Lower lobe of right lung (tissue), 2 donors: ENCODE results near the gene ESPL1. TPM values are rescaled to one million over a fixed set of nuclear protein-coding genes. Genes with fewer than 3 reads are reported as not detected.
A peak's percentile ranks its signal among the peaks of the same experiment; 100 is the strongest.

Experiments
- ATAC-seq, 2 donors: fragments of 200-7000 bp; cut with Tn5 transposase; one replicate each; pipeline ENCODE4 v1.9.1; 2020 to 2022; ENCODE audit warnings: mild to moderate bottlenecking in 2 of 2, moderate library complexity in 2 of 2
- DNase-seq: peaks from one replicate; pipeline ENCODE4 v3.0.0-alpha.2; 2020
- H3K27ac ChIP-seq: fragments of 200-600 bp; one replicate; pipeline ENCODE4 v1.8.0; 2022
- H3K27me3 ChIP-seq: fragments of 200-600 bp; one replicate; pipeline ENCODE4 v1.8.0; 2022; ENCODE audit warnings: low read depth
- H3K36me3 ChIP-seq: fragments of 200-600 bp; one replicate; pipeline ENCODE4 v1.8.0; 2022; ENCODE audit warnings: mild to moderate bottlenecking
- H3K4me1 ChIP-seq: fragments of 200-600 bp; one replicate; pipeline ENCODE4 v1.8.0; 2022
- H3K4me3 ChIP-seq: fragments of 200-600 bp; one replicate; pipeline ENCODE4 v1.8.0; 2022; ENCODE audit warnings: mild to moderate bottlenecking
- H3K9me3 ChIP-seq: fragments of 200-600 bp; one replicate; pipeline ENCODE4 v1.8.0; 2022
- intact Hi-C: fragments of 100-400 bp; cut with DNase I; formaldehyde crosslinking; loops from one replicate; pipeline ENCODE4 v1.11.0; 2022
- total RNA-seq: library from RNA; stranded (reverse); fragmentation: NEBNext Ultra II Directional; extraction: Animal tissue kit (Norgen Biotek cat#: 25700); gene quantifications from one replicate; pipeline ENCODE4 v1.2.1, GENCODE V29; 2021
- TF ChIP-seq, protein P1 (sequence below): fragments of 200-600 bp; IDR thresholded peaks from one replicate; pipeline ENCODE4 v1.8.0; 2022; ENCODE audit warnings: antibody characterized with exemption, mild to moderate bottlenecking
- donor health status: DM: no; HTN: yes; CAD: no; lungs with severe emphysema.

The ESPL1 gene
- total RNA-seq, 1 donor from 2014 or later, result 2.2 TPM

DNA sequence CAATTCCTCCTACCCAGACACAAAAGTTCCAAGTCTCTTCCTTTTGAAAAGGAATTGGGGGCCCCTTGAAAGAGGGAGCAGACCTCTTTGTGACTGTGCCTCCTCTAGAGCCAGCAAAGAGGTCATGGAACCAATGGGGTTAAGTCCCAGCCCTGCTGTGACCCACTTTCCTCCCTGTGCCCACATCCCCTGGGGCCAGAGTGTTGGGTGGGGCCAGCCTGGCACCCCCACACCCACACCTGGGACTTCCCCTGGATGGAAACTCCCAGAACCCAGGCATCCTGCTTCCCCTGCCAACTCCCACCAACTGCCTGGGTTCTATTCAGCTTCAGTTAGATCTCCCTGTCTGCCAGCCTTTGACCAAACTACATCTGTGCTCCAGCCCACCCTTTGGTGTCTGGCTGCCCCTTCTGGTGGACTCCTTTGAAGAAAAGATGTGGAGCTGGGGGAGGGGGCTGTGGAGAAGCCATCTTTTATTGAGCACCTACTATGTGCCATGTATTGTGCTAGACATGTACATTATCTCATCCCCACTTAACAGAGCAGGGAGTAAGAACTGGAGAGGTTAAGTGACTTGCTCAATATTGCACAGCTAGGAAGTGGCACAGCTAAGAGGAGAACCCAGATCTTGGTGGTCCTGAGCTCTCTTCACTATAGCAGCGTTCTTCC, 31.5 kb upstream of the ESPL1 start:
- Histone ChIP-seq H3K4me1 (peaks cover 26% of the 10 kb centered on the region), H3K4me3 (no peak overlapping the region), H3K27ac (no peak overlapping the region), H3K27me3 (no peaks in the 10 kb centered on the region), H3K9me3 (no peaks in the 10 kb centered on the region), H3K36me3 (no peaks in the 10 kb centered on the region)
- DNase-seq (peak; percentile 8), ATAC-seq (no peak)
- TF ChIP-seq, protein P1, sequence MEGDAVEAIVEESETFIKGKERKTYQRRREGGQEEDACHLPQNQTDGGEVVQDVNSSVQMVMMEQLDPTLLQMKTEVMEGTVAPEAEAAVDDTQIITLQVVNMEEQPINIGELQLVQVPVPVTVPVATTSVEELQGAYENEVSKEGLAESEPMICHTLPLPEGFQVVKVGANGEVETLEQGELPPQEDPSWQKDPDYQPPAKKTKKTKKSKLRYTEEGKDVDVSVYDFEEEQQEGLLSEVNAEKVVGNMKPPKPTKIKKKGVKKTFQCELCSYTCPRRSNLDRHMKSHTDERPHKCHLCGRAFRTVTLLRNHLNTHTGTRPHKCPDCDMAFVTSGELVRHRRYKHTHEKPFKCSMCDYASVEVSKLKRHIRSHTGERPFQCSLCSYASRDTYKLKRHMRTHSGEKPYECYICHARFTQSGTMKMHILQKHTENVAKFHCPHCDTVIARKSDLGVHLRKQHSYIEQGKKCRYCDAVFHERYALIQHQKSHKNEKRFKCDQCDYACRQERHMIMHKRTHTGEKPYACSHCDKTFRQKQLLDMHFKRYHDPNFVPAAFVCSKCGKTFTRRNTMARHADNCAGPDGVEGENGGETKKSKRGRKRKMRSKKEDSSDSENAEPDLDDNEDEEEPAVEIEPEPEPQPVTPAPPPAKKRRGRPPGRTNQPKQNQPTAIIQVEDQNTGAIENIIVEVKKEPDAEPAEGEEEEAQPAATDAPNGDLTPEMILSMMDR, result no peak
- intact Hi-C loops, result no loop called here

DNA sequence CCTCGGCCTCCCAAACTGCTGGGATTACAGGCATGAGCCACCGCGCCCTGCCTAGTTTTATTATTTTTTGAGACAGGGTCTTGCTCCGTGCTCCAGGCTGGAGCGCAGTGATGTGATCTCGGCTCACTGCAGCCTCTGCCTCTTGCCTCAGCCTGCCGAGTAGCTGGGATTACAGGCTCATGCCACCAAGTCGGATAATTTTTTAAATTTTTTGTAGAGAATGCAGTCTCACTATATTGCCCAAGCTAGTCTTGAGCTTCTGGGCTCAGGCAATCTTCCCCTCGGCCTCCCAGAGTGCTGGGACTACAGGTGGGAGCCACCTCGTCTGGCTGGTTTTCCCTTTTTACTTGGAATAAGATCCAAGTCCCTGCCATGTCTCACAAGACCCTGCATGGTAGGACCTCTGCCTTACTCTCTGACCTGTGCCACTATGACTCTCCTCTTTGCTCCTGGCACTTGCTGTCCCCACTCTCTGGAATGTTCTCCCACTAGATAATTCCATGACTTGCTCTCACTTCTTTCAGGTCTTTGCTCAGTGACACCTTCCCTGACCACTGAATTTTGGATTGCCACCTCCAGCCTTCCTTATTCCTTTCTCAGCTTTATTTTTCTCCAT, 28.3 kb upstream of the ESPL1 start:
- H3K27me3 ChIP-seq, result no peaks in the 10 kb centered on the region
- TF ChIP-seq, protein P1, result no peak
- DNase-seq (no peak), ATAC-seq (no peak)
- intact Hi-C loops, result no loop called here
- H3K4me1 ChIP-seq, result no peaks in the 10 kb centered on the region
- H3K4me3 ChIP-seq, result no peak overlapping the region
- H3K9me3 ChIP-seq, result no peaks in the 10 kb centered on the region
- no peaks in the 10 kb centered on the region for H3K36me3 ChIP-seq
- H3K27ac ChIP-seq, result no peak overlapping the region

DNA sequence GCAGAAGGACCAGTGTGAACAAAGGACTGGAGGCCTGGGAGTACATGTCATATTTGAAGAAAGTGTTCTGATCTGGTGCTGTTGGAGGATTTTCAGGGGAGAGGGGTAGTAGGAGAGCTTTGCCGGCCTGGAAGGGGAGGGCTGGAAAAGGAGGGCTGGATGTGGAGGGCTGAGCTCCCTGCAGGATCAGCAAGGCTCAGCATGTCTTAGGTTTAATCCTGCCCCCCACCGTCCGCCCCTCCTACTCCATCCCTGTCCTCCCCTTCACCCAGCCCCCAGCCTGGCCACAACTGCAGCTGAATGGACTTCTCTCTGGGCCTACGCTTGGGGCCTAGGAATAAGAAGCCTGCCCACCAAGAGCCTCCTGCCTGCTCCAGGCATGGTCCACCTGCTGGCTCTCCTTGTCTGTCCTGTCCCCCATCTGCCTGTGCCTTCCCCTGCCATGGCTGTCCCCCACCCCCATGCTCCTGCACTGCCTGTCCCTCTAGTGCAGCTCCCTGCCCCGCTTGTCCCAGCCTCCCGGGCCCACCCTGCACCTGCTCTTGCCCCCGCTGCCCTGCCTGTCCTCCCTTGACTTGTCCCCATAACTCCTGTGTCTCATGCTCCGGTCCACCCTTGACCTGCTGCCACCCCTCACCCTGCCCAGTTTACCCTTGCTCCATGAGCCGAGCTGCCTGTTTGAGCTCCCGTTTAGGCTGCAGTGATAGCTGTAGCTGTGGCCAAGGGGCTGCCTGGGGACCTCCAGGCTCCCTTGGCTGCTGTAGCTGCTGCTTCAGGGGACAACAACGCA, 26.3 kb upstream of the ESPL1 start:
- H3K4me1 ChIP-seq, result no peaks in the 10 kb centered on the region
- ATAC-seq, result peak in 1 of 2 donors; percentile 13
- H3K9me3 ChIP-seq, result no peaks in the 10 kb centered on the region
- intact Hi-C loops, result no loop called here
- DNase-seq, result no peak
- H3K36me3 ChIP-seq, result no peaks in the 10 kb centered on the region
- no peaks in the 10 kb centered on the region for H3K27me3 ChIP-seq
- no peak overlapping the region for H3K27ac ChIP-seq
- TF ChIP-seq, protein P1, result no peak
- no peak overlapping the region for H3K4me3 ChIP-seq

DNA sequence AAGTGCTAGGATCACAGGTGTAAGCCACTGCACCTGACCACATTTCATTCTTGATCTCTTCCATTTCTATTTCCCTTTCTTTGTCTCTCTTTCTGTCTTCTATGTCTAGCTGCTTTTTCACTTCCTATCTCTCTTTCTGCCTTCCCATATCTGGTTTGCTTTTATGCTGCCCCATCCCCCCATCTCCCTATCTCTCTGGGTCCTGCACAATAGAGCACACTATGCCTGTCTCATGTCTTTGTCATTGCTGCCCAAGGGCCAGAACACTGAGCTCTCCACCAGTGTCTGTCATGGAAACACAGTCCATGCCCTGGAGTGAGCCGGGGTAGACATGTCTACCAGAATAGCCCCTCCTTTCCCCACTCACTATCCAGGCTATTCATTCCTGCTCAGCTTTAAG, 23.8 kb upstream of the ESPL1 start:
- ATAC-seq, result no peak
- Histone ChIP-seq H3K27me3 (no peaks in the 10 kb centered on the region), H3K4me1 (no peaks in the 10 kb centered on the region), H3K36me3 (no peaks in the 10 kb centered on the region), H3K9me3 (no peaks in the 10 kb centered on the region), H3K27ac (no peak overlapping the region), H3K4me3 (no peak overlapping the region)
- no peak for DNase-seq
- intact Hi-C loops, result no loop called here
- TF ChIP-seq, protein P1, result no peak

DNA sequence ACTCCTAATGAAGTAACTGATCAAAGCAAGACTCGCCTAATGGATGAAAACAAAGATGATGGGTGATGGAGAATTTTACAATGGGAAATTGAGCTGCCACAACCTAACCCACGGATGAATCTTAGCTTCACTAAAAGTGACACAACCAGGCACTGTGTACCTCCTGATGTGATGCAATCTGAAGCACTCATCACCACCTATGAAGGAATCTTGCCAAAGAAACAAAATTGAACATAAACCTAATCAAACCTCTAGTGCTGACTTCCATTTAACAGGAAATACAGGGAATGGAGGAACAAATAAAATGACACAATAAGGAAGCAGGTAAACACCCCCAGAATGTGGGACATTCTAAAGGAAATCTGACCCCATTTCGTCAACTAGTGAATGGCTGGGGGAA, 22.8 kb upstream of the ESPL1 start:
- TF ChIP-seq, protein P1, result no peak
- no peaks in the 10 kb centered on the region for H3K4me1 ChIP-seq
- ATAC-seq (no peak), DNase-seq (no peak)
- no peaks in the 10 kb centered on the region for H3K9me3 ChIP-seq
- H3K27ac ChIP-seq, result no peak overlapping the region
- H3K36me3 ChIP-seq, result no peaks in the 10 kb centered on the region
- intact Hi-C loops, result no loop called here
- no peak overlapping the region for H3K4me3 ChIP-seq
- H3K27me3 ChIP-seq, result no peaks in the 10 kb centered on the region
